Measurements from ENCODE around the gene KCNQ1. TPM values are rescaled to one million over a fixed set of nuclear protein-coding genes. Genes with fewer than 3 reads are reported as not detected.
A peak's percentile ranks its signal among the peaks of the same experiment; 100 is the strongest.

The KCNQ1 gene
- total RNA-seq, 1 donor from 2014 or later: 1.6 TPM

DNA sequence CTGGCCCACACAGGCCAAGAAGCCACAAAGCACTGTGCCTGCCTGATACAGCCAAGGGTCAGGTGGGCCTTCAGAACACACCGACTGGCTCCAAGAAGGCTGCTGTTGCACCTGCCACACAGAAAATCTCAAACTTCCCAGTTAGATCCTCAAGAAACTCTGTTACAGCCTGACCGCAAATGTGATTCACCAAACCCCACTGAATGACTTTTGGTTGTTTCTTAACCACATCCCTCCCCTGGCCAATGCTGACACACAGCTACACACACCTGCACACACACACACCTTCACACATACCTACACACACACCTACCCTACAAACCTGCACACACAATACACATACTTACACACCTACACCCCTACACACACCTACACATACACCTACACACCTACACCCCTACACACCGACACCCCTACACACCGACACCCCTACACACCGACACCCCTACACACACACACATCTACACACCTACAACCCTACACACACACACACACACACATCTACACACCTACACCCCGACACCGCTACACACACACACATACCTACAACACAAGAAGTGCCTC is 409.3 kb downstream of the KCNQ1 start:
- TF ChIP-seq, protein P1, sequence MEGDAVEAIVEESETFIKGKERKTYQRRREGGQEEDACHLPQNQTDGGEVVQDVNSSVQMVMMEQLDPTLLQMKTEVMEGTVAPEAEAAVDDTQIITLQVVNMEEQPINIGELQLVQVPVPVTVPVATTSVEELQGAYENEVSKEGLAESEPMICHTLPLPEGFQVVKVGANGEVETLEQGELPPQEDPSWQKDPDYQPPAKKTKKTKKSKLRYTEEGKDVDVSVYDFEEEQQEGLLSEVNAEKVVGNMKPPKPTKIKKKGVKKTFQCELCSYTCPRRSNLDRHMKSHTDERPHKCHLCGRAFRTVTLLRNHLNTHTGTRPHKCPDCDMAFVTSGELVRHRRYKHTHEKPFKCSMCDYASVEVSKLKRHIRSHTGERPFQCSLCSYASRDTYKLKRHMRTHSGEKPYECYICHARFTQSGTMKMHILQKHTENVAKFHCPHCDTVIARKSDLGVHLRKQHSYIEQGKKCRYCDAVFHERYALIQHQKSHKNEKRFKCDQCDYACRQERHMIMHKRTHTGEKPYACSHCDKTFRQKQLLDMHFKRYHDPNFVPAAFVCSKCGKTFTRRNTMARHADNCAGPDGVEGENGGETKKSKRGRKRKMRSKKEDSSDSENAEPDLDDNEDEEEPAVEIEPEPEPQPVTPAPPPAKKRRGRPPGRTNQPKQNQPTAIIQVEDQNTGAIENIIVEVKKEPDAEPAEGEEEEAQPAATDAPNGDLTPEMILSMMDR (IDR thresholded peaks at IDR 0.05; ENCODE audit: insufficient read depth, low read length, severe bottlenecking): no peak
- DNase-seq (ENCODE audit: low read depth) (peak; percentile 3), FAIRE-seq (peak; percentile 98)
- Histone ChIP-seq H3K36me3 (ENCODE audit: control insufficient read depth, insufficient read depth, low read length) (no peaks in the 10 kb centered on the region), H3K27me3 (ENCODE audit: control insufficient read depth, insufficient read depth, low read length) (peaks cover 2% of the 10 kb centered on the region), H3K4me3 (ENCODE audit: low read depth, low read length) (no peak overlapping the region)

DNA sequence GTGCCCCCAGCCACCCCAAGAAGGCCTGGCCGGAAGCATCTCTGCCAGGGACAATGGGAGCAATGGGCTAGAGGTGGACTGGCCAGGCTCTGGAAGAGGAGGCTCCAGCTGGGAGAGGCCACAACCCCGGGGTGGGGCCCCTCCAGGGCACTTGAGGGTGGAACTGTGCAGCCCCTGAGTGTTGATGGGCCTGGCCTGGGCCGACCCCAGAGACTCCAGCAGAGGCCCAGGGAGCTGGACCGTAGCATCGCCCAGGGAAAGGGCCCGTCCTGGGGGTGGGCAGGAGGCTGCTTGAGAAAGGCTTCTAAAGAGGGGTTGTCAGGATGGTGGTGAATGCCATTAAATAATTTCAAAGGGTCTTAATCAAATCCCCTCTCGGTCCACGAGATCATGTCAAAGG is 410.4 kb downstream of the KCNQ1 start:
- Histone ChIP-seq H3K27me3 (ENCODE audit: control insufficient read depth, insufficient read depth, low read length) (peaks cover 2% of the 10 kb centered on the region), H3K36me3 (ENCODE audit: control insufficient read depth, insufficient read depth, low read length) (no peaks in the 10 kb centered on the region), H3K4me3 (ENCODE audit: low read depth, low read length) (no peak overlapping the region)
- no peak for FAIRE-seq
- no peak for DNase-seq (ENCODE audit: low read depth)
- TF ChIP-seq, protein P1 (IDR thresholded peaks at IDR 0.05; ENCODE audit: insufficient read depth, low read length, severe bottlenecking): no peak

DNA sequence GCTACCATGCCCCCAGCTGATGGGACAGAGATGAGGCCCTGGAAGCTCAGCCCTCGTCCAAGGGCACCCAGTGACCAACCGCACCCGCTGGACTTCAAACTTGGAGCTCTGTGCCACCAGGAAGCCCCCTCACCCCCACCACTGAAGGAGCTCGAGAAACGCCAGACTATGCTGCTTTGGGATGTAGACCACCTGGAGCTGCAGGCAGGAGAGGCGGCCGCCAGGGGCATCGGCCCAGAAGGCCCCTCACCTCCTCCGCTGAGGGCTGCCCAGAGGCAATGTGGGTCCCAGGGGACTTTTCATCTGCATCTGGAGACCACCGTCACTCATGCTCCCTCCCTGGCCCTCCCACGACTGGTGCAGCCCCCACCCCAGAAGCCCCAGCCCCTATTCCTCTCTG is 412.5 kb downstream of the KCNQ1 start:
- Histone ChIP-seq H3K4me3 (ENCODE audit: low read depth, low read length) (no peak overlapping the region), H3K36me3 (ENCODE audit: control insufficient read depth, insufficient read depth, low read length) (no peaks in the 10 kb centered on the region), H3K27me3 (ENCODE audit: control insufficient read depth, insufficient read depth, low read length) (peaks cover 9% of the 10 kb centered on the region)
- no peak for DNase-seq (ENCODE audit: low read depth)
- FAIRE-seq: no peak
- TF ChIP-seq, protein P1 (IDR thresholded peaks at IDR 0.05; ENCODE audit: insufficient read depth, low read length, severe bottlenecking): no peak

DNA sequence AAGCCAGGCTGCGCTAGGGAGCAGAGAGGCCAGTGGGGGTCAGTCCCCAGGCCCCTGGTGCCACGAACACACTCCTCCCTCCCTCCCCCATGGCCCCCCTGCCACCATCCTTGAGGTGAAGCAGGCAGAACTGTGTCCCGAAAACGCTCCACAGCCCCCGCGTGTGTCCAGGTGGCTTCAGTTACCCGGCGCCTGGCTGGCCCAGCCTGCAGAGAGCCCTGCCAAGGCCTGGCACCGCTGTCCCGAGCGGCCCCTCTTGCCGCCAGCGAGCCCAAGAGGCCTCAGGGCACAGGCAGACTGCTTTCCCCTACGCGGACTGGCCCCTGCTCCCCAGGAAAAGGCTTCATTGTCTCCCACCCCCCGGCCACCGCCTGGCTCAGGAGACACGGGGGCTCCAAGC is 413.1 kb downstream of the KCNQ1 start:
- no peak for FAIRE-seq

DNA sequence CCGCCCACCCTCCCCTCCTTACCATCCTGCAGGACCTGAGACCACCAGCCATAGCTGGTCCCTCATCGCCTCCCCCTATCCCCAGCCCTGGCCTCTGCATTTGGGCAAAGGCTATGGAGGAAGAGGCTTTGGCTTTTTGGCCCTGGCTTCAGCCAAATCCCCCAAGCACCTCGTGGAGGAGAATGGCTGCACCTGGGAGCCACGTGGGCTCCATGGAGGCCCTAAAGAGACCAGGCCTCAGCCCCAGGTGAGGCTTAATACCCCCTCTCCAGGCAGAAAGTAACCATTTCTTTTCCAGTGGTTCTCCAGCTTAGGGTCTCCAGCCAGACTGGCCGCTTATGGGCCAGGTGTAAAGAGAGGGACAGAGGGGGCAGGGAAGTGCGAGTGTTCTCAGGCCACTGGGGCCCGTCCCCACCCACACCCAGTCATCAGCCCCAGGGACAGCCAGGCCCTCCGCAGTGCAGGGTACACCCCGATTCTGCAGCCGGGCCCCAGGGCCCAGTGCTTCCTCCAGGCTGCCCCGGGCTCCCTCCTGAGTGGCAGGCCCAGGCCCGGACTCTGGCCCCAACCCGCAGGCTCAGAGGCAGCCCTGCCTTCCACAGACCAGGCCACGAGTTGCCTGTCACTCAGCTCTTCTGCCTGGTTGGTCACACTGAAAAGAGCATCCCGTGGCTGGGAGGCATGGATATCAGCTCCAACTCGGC is 414.3 kb downstream of the KCNQ1 start:
- no peak for FAIRE-seq
- H3K4me3 ChIP-seq (ENCODE audit: low read depth, low read length): no peak overlapping the region
- H3K27me3 ChIP-seq (ENCODE audit: control insufficient read depth, insufficient read depth, low read length): peaks cover 10% of the 10 kb centered on the region
- H3K36me3 ChIP-seq (ENCODE audit: control insufficient read depth, insufficient read depth, low read length): no peaks in the 10 kb centered on the region
- no peak for DNase-seq (ENCODE audit: low read depth)
- TF ChIP-seq, protein P1 (IDR thresholded peaks at IDR 0.05; ENCODE audit: insufficient read depth, low read length, severe bottlenecking): no peak

More for the DNA sequence above, 413.1 kb downstream of the KCNQ1 start:
- peaks cover 9% of the 10 kb centered on the region for H3K27me3 ChIP-seq (ENCODE audit: control insufficient read depth, insufficient read depth, low read length)
- TF ChIP-seq, protein P1 (IDR thresholded peaks at IDR 0.05; ENCODE audit: insufficient read depth, low read length, severe bottlenecking): no peak
- no peaks in the 10 kb centered on the region for H3K36me3 ChIP-seq (ENCODE audit: control insufficient read depth, insufficient read depth, low read length)
- H3K4me3 ChIP-seq (ENCODE audit: low read depth, low read length): no peak overlapping the region
- DNase-seq (ENCODE audit: low read depth): no peak

DNA sequence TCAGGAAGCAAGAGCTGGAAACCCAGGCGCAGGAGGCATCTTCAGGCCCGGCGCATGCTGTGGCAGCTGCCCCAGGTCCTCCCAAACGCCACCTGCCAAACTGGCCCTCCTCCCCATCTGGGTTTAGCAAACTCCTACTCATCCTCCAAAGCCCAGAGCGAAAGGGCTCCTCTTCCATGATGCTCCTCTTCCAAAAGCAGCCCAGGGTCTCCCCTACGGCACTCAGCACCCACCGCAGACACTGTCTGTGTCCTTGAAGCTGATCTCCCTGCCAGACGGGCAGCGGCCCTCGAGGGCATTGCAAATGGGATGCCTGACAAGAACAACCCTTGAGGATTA is 414.9 kb downstream of the KCNQ1 start:
- no peak for DNase-seq (ENCODE audit: low read depth)
- Histone ChIP-seq H3K4me3 (ENCODE audit: low read depth, low read length) (no peak overlapping the region), H3K27me3 (ENCODE audit: control insufficient read depth, insufficient read depth, low read length) (peaks cover 10% of the 10 kb centered on the region), H3K36me3 (ENCODE audit: control insufficient read depth, insufficient read depth, low read length) (no peaks in the 10 kb centered on the region)
- no peak for FAIRE-seq
- TF ChIP-seq, protein P1 (IDR thresholded peaks at IDR 0.05; ENCODE audit: insufficient read depth, low read length, severe bottlenecking): no peak

All from bronchial epithelial cell (primary cell).